Cardiac muscle cell (in vitro differentiated cells and primary cell): Measurements from ENCODE around the gene KDM3A. TPM values are rescaled to one million over a fixed set of nuclear protein-coding genes. Genes with fewer than 3 reads are reported as not detected.

ENCODE experiments used
- DNase-seq, 2 donors: peaks; one replicate each; pipeline versions ENCODE4 v3.0.0 to v3.0.0-alpha.2; 2010 to 2017; ENCODE audit warnings: low read depth in 1 of 2, low spot score in 1 of 2
- H3K27ac ChIP-seq: fragments of 200-600 bp; sonication (generic); 2 replicates; pipeline ENCODE4 v1.5.1; 2016
- H3K27me3 ChIP-seq: fragments of 200-600 bp; sonication (generic); 2 replicates; pipeline ENCODE4 v1.6.0; 2016; ENCODE audit warnings: control low read depth
- H3K36me3 ChIP-seq: fragments of 200-600 bp; sonication (generic); 2 replicates; pipeline ENCODE4 v1.5.1; 2016; ENCODE audit warnings: control low read depth
- H3K4me1 ChIP-seq: fragments of 200-600 bp; sonication (generic); 2 replicates; pipeline ENCODE4 v1.8.1; 2017; ENCODE audit warnings: low read depth, mild to moderate bottlenecking, mixed run types
- H3K4me3 ChIP-seq: fragments of 200-600 bp; sonication (generic); 2 replicates; pipeline ENCODE4 v1.5.1; 2016; ENCODE audit warnings: mild to moderate bottlenecking
- H3K9me3 ChIP-seq: fragments of 200-600 bp; sonication (generic); 2 replicates; pipeline ENCODE4 v1.5.1; 2017; ENCODE audit warnings: low read depth, mild to moderate bottlenecking, control low read depth
- CTCF ChIP-seq: IDR thresholded peaks from 2 replicates; pipeline ENCODE4 v1.5.1; 2012; ENCODE audit warnings: low read depth, mild to moderate bottlenecking, low read length
- polyA plus RNA-seq: library from polyadenylated mRNA; unstranded; fragments of >200 nt; fragmentation: Nextera tagmentation; extraction: Ambion mirVana; gene quantifications from 2 replicates; pipeline ENCODE4 v1.2.1, GENCODE V29; 2016
- total RNA-seq: library from RNA; depleted of rRNA; stranded (reverse); fragments of >200 nt; gene quantifications from 2 replicates; pipeline ENCODE4 v1.2.3, GENCODE V29; 2016

Gene KDM3A
- total and polyA plus RNA-seq, 2 experiments from 2014 or later, result 47.2 to 55.6 TPM

- Histone ChIP-seq H3K27ac (no peak overlapping the region), H3K27me3 (no peaks in the 10 kb centered on the region), H3K36me3 (no peaks in the 10 kb centered on the region), H3K4me1 (no peaks in the 10 kb centered on the region), H3K4me3 (no peak overlapping the region), H3K9me3 (no peaks in the 10 kb centered on the region)
- no peak for DNase-seq
- no peak for TF ChIP-seq CTCF
These were observed 78.2 kb downstream of the KDM3A start for GRCh38 chr2:86519349-86519748.

- Histone ChIP-seq H3K36me3 (no peaks in the 10 kb centered on the region), H3K4me3 (no peak overlapping the region), H3K27me3 (no peaks in the 10 kb centered on the region), H3K27ac (no peak overlapping the region), H3K9me3 (no peaks in the 10 kb centered on the region), H3K4me1 (no peaks in the 10 kb centered on the region)
- TF ChIP-seq CTCF, result no peak
- DNase-seq, result no peak
These were observed 79.0 kb downstream of the KDM3A start for GRCh38 chr2:86520153-86520552.

- no peaks in the 10 kb centered on the region for H3K36me3 ChIP-seq
- peaks cover 9% of the 10 kb centered on the region for H3K4me1 ChIP-seq
- H3K9me3 ChIP-seq, result no peaks in the 10 kb centered on the region
- H3K27ac ChIP-seq, result no peak overlapping the region
- no peak overlapping the region for H3K4me3 ChIP-seq
- H3K27me3 ChIP-seq, result no peaks in the 10 kb centered on the region
- DNase-seq, result no peak
- no peak for TF ChIP-seq CTCF
These were observed 80.8 kb downstream of the KDM3A start for GRCh38 chr2:86521922-86522321.

GRCh38 chr2:86522711-86523110, 81.5 kb downstream of the KDM3A start:
- TF ChIP-seq CTCF, result no peak
- Histone ChIP-seq H3K36me3 (no peaks in the 10 kb centered on the region), H3K4me1 (peaks cover 9% of the 10 kb centered on the region), H3K9me3 (no peaks in the 10 kb centered on the region), H3K27ac (no peak overlapping the region), H3K27me3 (no peaks in the 10 kb centered on the region), H3K4me3 (no peak overlapping the region)
- DNase-seq, result no peak

- Histone ChIP-seq H3K36me3 (no peaks in the 10 kb centered on the region), H3K9me3 (no peaks in the 10 kb centered on the region)
- TF ChIP-seq CTCF, result no peak
These were observed 82.3 kb downstream of the KDM3A start for GRCh38 chr2:86523491-86523890.

More at GRCh38 chr2:86523491-86523890, 82.3 kb downstream of the KDM3A start:
- DNase-seq, result no peak
- Histone ChIP-seq H3K4me3 (no peak overlapping the region), H3K4me1 (peaks cover 9% of the 10 kb centered on the region), H3K27me3 (no peaks in the 10 kb centered on the region), H3K27ac (no peak overlapping the region)
